SU-DHL-6 (cell line): ENCODE data around the gene TNS1.

ENCODE experiments used
- H2AFZ ChIP-seq: fragments of 200-600 bp; sonication (generic); 2 replicates; pipeline ENCODE4 v1.6.1; 2014; ENCODE audit warnings: low read depth, mild to moderate bottlenecking, moderate library complexity, mixed read lengths, antibody characterized with exemption, low read length; ENCODE audit not compliant: severe bottlenecking
- H3F3A ChIP-seq: fragments of 200-600 bp; shearing (Covaris generic); 2 replicates; pipeline ENCODE4 v1.6.0; 2016; ENCODE audit warnings: antibody characterized with exemption, mild to moderate bottlenecking; ENCODE audit not compliant: insufficient read depth
- H3K27ac ChIP-seq: fragments of 200-600 bp; sonication (generic); 2 replicates; pipeline ENCODE4 v1.5.1; 2016; ENCODE audit warnings: low read depth, mild to moderate bottlenecking, low read length, moderate library complexity, mixed read lengths
- H3K27me3 ChIP-seq: fragments of 200-600 bp; sonication (generic), shearing (Covaris generic); 2 replicates; pipeline ENCODE4 v1.6.0; 2014; ENCODE audit warnings: mild to moderate bottlenecking, low read length
- H3K36me3 ChIP-seq: fragments of 200-600 bp; sonication (generic); 2 replicates; pipeline ENCODE4 v1.6.1; 2014; ENCODE audit warnings: mild to moderate bottlenecking, low read length, mixed read lengths
- H3K4me2 ChIP-seq: fragments of 300-600, 200-600 bp; shearing (Covaris generic), sonication (generic); 2 replicates; pipeline ENCODE4 v1.6.0; 2014; ENCODE audit warnings: low read length, low read depth, mild to moderate bottlenecking; ENCODE audit not compliant: poor library complexity, severe bottlenecking
- H3K4me3 ChIP-seq: fragments of 200-600 bp; sonication (generic); 2 replicates; pipeline ENCODE4 v1.5.1; 2014; ENCODE audit warnings: antibody characterized with exemption, low read length, mild to moderate bottlenecking, mixed read lengths; ENCODE audit not compliant: insufficient read depth, poor library complexity, severe bottlenecking
- H3K79me2 ChIP-seq: fragments of 200-600 bp; sonication (generic); 2 replicates; pipeline ENCODE4 v1.6.1; 2014; ENCODE audit warnings: mild to moderate bottlenecking, low read length, moderate library complexity; ENCODE audit not compliant: insufficient read depth
- H3K9ac ChIP-seq: fragments of 200-600 bp; sonication (generic); 2 replicates; pipeline ENCODE4 v1.7.0; 2014; ENCODE audit warnings: mild to moderate bottlenecking, low read length
- H3K9me2 ChIP-seq: fragments of 200-600 bp; sonication (generic); replicated peaks from 2 replicates; pipeline ENCODE4 v1.6.1; 2014; ENCODE audit warnings: low read length; ENCODE audit not compliant: insufficient read depth
- H3K9me3 ChIP-seq: fragments of 200-600 bp; sonication (generic); 2 replicates; pipeline ENCODE4 v1.6.1; 2014; ENCODE audit warnings: low read length, mixed read lengths; ENCODE audit not compliant: insufficient read depth
- H4K20me1 ChIP-seq: fragments of 200-600 bp; sonication (generic); 2 replicates; pipeline ENCODE4 v1.6.1; 2014; ENCODE audit warnings: low read depth, mild to moderate bottlenecking, antibody characterized with exemption, low read length, moderate library complexity, mixed read lengths
- CTCF ChIP-seq: fragments of 200-600 bp; sonication (generic); IDR thresholded peaks from one replicate; pipeline ENCODE4 v1.5.1; 2017; ENCODE audit warnings: antibody characterized with exemption, mild to moderate bottlenecking, low read length, moderate library complexity; ENCODE audit not compliant: insufficient read depth, poor library complexity, severe bottlenecking
- EZH2phosphoT487 ChIP-seq: fragments of 200-600 bp; sonication (generic), shearing (Covaris generic); conservative IDR thresholded peaks from 2 replicates; pipeline ENCODE4 v1.6.1; 2018; ENCODE audit warnings: mild to moderate bottlenecking, antibody characterized with exemption, low read length, moderate library complexity, mixed read lengths

TNS1 gene

DNA sequence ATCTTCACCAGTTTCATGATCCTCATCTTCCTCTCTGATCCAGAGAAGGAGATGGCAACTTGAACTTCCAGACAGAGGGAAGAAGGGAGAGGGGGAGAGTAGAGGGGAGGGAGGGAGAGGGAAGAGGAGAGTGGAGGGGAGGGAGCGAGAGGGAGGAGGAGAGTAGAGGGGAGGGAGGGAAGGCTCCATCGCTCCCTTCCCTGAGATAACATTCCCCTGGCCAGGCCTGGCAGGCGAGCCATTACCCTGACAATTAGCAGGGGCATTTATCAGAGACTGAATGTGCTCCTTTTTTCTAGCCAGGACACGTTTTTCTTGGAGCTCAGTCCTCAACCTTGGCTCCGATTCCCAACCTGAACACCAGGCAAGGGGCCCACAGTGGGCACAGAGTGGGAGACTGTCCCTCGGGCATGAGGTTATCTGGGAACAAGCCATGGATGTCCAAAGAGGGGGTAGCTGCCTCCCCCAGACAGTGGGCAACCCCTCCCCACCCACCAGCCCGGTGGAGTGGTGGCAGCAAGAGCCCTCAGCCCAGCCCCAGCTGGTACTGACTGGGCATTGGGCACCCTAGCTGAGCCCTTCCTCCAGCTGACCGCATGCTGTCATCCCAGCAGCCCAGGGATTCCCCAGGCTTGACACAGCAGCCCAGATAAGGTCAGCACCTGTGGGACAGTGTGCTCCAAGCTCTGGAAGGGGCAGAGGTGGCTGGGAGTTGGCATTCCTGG is 81.8 kb downstream of the TNS1 start:
- H3K4me2 ChIP-seq = no peak overlapping the region
- H3K9me3 ChIP-seq = no peaks in the 10 kb centered on the region
- H3K27me3 ChIP-seq = no peaks in the 10 kb centered on the region; the same call in 1 of the 2 replicates
- H3K36me3 ChIP-seq = no peaks in the 10 kb centered on the region
- H3K4me3 ChIP-seq = no peak overlapping the region
- H4K20me1 ChIP-seq = no peaks in the 10 kb centered on the region
- H2AFZ ChIP-seq = no peak overlapping the region
- no peak overlapping the region for H3K27ac ChIP-seq
- no peaks in the 10 kb centered on the region for H3K79me2 ChIP-seq
- TF ChIP-seq EZH2phosphoT487 (no peak), CTCF (no peak)
- no peaks in the 10 kb centered on the region for H3F3A ChIP-seq
- no peaks in the 10 kb centered on the region for H3K9me2 ChIP-seq
- H3K9ac ChIP-seq = no peak overlapping the region

DNA sequence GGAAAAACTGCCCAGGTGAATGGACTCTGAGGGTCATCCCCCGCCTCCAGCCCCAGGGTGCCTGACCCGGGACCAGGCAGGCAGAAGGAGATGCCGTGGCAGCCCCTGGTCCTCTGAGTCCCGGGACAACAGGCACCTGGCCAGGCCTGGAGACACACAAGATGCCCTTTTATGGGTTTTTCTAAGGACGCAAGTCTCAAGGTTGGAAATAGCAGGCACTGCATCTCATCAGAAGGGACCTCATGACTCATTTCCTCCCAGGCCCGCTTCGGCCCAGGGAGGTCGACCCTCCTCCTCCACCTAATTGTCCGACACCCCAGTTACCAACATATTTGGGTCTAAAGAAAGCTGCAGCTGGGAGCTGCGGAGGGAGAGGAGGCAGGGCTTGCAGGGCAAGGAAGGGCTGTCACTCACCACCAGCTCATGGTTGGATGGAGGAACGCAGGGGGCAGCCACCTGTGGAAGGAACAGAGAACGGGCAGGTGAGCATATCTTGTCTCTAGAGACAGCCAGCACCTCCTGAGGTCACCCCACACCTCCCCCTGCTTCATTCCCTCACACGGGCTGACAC is 82.9 kb downstream of the TNS1 start:
- no peaks in the 10 kb centered on the region for H3K36me3 ChIP-seq
- H3F3A ChIP-seq = no peaks in the 10 kb centered on the region
- no peak overlapping the region for H3K9ac ChIP-seq
- H3K9me3 ChIP-seq = no peaks in the 10 kb centered on the region
- no peaks in the 10 kb centered on the region; the same call in 1 of the 2 replicates for H3K27me3 ChIP-seq
- no peaks in the 10 kb centered on the region for H3K79me2 ChIP-seq
- TF ChIP-seq CTCF = no peak
- TF ChIP-seq EZH2phosphoT487 = no peak
- no peaks in the 10 kb centered on the region for H3K9me2 ChIP-seq
- H3K27ac ChIP-seq = no peak overlapping the region
- H2AFZ ChIP-seq = no peak overlapping the region
- no peak overlapping the region for H3K4me3 ChIP-seq
- H3K4me2 ChIP-seq = no peak overlapping the region
- no peaks in the 10 kb centered on the region for H4K20me1 ChIP-seq

DNA sequence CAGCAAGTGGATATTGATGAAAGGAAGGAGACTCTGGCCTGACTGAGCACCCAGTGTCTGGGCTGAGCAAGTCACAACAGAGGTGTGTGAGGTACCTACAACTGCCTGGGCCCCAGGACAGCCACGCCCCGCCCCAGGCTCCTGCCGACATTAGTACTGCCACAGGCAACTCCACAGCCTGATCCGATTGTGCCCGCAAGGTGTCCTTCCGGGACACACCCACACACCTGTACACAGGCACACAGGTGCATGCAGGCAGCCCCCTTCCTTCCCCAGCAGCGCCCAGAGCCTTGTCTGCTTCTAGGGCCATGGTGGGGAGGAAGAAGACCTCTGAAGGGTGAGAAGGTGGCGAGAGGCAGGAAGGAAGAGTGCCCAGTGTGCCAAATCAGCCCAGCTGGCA is 83.6 kb downstream of the TNS1 start:
- Histone ChIP-seq H3K27me3 (no peaks in the 10 kb centered on the region; the same call in 1 of the 2 replicates), H3K9me3 (no peaks in the 10 kb centered on the region), H4K20me1 (no peaks in the 10 kb centered on the region), H3K9ac (no peak overlapping the region), H2AFZ (no peak overlapping the region), H3K9me2 (no peaks in the 10 kb centered on the region), H3K36me3 (no peaks in the 10 kb centered on the region), H3F3A (no peaks in the 10 kb centered on the region), H3K4me3 (no peak overlapping the region), H3K79me2 (no peaks in the 10 kb centered on the region), H3K4me2 (no peak overlapping the region), H3K27ac (no peak overlapping the region)
- TF ChIP-seq EZH2phosphoT487 (no peak), CTCF (no peak)
